Kasumi-1 (cell line): Measurements from ENCODE around the gene DDX49.
"Not testable (repeated sequence)": the region's sequence is repeated elsewhere in the genome, so short reads cannot be mapped to it uniquely, and the experiment has no call there.

Experiments used
- DNase-seq, 2 experiments: peaks; one replicate each; lab custom pipeline; 2025; lab: John Stamatoyannopoulos, UW

Gene DDX49

DNA sequence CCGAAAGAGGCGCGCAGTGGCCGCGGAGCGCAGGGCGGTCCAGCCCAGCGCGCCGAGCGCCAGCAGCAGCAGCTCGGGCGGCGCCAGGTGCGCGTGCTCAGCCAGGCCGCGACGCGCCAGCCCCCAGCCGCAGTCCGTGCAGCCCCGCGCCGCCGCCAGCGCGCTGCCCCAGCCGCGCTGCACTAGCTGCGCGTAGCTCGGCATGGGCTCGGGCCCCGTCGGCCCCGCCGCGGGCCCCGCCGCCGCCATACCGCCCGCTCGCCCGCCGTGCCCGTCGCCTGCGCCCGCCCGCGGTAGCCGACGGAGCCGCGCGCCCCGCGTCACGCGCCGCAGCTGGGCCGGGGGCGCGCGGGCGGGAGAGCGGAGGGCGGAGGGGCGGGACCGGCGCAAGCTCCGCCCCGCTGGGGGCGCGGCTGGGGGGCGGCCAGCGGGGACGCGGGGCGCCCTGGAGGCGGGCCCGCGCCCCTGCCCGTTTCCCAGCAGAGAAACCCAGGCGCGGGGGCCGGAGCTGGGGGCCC is 23.6 kb upstream of the DDX49 start, which contains the start of gene CERS1:
CERS1 (minus strand) TSS at position 335 of the 518 bp plus-strand sequence; CDS start at position 249, 86 bp downstream.
- peak; percentile 9 to 30 for DNase-seq

DNA sequence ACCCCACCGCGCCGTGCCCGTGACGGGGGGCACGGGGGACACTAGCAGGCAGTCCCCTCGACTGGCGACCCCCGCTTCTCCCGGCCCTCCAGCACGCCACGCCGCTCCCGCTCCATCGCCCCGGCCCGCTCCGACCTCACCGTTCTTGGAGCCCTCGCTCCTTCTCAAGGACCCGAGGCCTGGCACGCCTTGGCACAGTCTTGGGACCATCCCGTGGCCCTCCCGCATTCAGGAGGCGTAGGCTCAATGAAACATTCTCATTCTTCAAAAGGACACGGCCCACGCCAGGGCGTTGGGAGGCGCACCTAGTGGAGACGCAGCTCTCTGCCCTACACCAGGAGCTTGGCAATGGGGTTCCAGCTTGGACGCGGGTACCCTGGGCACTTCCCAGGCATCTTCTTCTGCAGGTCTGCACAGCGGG is 23.1 kb upstream of the DDX49 start:
- no peak for DNase-seq

DNA sequence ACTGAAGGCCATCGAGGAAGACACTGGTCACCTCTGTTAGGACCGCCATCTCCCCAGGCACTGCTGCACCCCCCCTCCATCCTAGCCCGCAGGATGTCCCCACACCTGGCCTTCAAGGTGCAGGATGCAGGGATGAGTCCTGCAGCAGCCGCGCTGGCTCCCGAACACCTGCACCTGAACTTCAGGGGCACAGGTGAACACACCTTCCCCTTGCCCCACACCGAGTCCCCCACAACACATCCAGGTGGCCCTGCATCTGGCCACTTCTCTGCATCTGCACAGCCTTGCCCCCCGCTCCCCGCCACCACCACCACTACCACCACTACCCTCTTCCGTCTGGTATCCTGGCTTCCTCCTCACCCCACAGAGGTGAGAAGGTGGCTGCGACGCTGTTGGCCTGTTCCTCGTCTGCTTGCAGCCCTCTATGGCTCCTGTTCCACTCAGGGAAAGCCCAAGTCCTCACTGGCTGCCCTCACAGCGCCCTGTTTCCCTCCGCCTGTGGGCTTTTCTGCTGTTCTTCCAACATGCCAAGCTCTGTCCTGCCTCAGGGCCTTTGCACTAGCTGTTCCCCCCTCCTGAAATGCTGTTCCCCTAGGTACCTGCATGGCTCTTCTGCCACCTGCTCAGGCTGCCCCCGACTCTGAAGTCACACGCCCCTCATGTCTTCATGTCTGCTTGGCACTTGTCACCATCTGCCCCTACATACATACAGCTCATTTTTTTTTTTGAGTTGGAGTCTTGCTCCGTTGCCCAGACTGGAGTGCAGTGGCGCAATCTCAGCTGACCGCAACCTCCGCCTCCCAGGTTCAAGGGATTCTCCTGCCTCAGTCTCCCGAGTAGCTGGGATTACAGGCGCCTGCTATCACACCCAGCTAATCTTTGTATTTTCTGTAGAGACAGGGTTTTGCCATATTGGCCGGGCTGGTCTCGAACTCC is 22.2 kb upstream of the DDX49 start:
- DNase-seq = no peak

DNA sequence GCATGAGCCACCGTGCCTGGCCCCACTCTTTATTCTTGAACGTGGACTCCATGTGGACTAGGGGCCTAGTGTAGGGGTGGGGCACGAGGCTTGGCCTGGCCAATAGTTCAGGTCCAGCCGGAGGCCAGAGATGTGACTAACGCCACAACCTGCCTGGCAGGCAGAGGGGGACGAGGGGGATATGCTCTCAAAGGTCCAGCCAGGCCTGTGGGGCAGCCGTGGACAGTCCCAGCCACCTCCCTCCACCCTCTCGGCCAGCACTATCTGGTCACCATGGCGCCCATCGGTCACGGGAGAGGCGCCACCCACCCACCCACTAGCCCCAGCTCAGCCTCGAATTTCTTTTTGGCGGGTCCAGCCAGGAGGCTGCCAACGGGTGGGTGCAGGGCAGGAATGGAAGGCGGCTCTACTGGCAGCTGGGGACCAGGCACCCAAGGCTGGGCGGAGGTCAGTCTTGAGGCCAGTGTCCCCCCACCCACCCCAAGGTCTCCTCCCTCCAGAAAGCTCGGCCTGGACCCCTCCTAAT is 21.4 kb upstream of the DDX49 start:
- no peak for DNase-seq

DNA sequence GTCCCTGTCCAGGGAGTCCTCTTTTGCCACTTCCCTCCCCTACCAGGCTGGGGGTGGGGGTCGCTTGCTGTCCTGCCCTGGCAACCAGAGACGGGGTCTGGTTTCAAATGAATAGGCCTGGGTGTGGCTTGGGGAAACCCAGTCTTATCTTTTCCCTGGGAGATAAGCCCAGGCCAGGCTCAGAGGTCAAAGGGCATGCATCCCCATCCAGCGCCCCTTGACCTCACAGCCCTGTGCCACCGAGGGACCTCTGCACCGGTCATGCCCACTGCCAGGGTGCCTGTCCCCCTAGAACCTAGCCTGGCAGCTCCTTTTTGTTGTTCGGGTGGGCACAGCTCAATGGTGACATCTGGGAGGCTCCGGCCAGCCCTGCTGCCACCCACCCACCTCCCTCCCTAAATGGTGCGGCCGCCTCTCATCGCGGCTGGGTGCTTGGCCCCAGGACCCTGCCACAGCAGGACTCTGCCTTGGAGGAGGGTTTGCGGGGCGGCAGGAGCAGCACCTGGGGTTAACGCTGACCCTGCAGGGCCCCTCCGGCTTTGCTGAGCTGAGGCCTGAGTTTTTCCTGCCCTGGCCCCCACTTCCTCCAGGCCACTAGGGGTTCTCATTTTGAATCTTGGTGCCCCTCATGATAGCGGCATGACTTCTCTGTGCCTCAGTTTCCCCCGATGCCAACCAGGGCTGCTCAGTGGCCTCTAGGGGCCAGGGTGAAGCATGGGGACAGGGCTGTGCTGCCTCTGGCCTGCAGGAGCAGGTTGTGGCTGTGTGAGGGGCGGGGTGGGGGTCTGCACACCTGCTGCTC is 20.7 kb upstream of the DDX49 start:
- no peak for DNase-seq

DNA sequence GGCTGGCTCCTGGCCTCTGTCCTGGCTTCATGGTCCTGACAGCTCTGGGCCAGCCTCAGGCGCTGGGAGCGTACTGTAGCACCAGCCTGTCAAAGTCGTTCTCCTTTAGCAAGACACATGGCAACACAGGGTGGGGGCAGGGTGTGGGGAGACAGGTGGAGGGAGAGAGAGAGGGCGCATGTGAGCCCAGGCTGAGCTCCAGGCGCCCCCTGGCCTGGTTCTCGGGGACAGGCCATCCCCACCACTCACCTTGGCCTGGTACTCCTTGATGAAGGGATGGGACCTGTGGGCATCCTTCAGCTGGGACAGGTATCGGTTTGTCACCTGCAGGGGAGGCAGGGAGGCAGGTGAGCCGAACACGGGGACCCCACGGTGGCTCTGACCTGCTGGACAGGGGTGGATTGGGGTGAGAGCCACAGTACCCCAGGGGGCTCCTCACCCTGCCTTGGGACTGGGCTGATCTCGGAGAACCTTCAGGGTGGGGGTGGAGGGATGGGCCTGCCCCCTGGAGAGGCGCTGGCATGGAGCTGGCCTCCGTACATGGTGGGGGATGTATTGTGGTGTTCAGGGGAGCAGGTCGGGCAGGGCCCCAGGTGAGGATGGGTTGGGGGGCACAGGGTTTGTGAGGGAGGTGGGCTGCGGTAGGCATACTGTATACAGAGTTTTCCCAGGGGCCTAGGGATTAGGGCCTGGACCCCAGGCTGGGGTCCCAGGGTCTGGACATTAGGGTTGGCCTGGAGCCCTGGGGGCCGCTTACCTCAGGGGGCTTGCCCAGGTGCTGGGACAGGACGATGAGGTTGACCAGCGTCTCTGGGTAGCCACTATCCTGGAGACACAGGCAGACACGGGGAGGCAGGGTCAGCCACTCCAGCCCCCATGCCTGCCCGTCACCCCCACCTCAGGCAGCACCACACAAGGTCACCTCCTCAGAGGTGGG is 19.6 kb upstream of the DDX49 start:
- no peak for DNase-seq

DNA sequence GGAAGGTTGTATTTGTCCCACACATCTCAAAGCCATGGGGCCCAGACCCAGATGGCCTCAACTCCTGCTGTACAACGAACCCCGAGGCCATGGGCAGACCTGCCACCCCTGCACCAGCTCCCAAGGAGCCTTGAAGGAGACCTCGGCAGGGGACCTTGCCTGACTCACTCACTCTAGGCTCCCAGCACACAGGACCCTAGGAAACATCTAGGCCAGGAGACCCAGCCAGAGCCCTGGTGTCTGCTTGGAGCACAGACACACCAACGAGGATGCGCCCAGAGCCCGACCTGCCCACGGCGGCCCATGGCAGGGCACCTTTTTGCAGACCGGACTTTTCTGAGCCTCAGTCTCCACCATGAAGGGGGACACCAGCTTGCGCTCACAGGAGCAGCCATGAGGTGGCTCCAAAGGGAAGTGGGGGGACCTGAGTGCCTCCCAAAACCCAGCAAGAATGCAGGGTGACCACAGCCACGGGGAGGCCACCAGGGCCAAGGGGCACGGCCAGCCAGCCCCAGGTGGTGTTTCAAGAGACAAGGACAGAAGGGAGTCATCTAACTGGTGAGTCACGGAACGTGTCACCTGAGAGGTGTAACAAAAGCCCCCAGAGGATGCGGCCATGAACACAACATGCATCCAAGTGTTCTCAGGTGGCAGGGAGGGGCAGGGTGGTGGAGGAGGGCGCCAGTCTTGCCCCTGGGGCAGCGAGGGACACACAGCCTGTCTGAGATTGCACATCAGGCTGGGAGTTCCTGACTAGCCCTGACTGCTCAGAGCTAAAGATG is 18.6 kb upstream of the DDX49 start:
- DNase-seq = no peak

DNA sequence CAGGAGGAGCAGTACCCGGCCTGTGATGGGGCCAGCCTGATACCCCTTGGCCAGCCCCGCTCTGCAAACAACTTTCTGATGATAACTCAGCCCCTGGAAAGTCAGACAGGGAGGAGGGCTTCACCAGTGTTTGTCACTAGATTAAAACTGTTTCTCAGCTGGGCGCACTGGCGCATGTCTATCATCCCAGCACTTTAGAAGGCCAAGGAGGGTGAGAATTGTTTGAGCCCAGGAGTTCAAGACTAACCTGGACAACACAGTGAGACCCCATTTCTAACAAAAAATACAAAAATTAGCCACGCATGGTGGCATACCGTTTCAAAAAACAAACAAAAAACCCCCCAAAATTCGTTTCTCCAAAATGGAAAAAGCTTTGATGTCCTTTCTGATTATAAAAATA is 18.0 kb upstream of the DDX49 start:
- no peak for DNase-seq

DNA sequence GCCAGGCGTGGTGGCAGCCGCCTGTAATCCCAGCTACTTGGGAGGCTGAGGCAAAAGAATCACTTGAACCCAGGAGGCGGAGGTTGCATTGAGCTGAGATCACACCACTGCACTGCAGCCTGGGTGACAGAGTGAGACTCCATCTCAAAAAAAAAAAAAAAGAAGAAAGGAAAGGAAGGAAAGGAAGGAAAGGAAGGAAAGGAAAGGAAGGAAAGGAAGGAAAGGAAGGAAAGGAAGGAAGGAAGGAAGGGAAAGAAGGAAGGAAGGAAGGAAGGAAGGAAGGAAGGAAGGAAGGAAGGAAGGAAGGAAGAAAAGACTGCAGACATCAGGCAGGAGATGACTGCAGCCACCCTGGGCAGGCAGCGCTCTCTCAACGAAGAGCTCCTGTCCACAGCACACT is 17.0 kb upstream of the DDX49 start:
- not testable (repeated sequence) for DNase-seq

DNA sequence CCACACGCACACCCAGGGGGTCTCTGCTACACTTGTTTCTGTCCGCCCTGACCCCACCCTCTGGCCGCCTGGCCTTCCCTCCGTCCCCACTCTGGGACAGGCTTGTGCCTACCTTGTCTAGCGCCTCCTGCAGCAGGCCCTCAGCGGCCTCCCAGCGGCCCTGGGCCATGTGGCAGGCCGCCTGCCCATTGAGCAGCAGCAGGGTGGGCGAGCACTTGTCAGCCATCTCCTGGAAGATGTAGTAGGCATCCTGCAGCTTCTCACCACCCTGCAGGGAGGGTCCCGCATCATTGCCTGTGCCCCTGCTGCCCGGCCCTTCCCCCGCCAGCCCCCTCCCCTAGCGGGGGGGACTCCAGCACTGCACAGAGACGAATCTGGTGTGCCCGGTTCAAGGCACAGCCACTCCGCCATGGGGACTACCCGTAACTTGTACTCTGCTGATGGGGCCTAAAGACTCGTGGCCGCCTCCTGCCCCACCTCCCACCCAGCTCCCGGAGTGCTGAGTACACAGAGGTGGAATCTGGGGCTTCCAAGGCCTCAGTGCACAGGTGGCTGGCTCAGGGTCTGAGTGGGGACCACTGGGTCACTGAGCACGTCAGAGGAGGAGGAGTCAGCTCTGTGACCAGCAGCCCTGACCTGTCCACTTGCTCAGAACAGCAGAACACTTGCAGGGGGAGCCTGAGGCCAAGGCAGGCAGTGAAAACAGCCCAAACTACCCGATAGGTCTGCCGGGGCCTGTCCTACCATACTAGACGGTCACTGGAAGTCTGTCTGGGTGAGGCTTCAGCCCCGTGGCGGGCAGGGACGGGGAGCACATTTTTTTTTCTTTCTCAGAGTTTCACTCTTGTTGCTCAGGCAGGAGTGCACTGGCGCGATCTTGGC is 16.1 kb upstream of the DDX49 start:
- DNase-seq = no peak

DNA sequence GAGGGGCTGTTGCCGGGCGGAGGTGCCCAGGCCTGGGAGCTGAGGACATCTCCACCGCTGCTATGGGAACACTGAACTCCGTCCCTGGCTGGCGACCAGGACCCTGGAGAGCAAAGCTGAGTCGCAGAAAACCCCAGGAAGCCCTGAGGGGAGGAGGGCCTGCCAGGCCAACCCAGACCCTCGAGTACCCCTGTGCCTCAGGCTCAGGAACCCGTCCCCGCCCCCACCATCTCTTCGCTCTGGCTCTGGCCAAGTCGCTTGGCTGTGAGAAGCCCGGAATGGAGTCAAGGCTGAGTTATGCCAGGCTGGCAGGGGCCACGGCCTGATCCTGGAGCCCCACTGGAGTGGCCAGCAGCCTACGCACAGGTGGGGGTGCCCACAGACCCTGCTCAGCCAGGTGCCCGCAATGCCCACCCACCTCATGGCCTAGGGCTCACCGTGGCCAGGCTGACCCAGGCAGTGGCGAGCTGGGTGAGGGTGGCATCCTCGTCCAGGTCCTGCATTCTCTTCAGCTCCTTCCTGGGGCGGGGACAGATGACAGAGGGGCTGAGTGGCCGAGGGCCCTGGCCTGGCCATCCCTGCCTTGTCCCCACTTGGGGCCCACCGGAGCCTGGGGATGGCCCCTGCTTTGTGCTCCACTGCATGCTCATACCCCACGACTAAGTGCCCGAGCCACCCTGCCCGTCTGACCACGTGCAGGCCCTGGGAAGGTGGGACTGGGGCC is 15.0 kb upstream of the DDX49 start:
- no peak for DNase-seq

DNA sequence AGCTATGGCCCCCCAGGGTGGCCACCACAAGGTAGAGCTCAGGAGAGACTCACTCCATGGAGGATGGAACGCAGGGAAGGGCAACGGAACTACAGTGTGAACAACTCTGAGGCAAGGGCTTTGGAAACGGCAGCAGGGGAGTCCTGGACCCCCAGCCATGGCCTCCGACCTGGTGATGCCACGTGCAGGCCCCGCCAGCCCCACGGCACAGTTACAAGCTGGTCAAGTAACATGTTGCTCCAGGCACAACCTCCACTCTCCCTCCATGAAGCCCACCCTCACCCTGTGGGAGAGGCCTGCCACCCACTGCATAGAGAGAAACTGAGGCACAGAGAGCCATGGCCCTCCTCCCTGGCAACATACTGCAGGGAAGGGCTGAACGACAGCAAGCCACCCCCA is 14.5 kb upstream of the DDX49 start:
- no peak for DNase-seq

DNA sequence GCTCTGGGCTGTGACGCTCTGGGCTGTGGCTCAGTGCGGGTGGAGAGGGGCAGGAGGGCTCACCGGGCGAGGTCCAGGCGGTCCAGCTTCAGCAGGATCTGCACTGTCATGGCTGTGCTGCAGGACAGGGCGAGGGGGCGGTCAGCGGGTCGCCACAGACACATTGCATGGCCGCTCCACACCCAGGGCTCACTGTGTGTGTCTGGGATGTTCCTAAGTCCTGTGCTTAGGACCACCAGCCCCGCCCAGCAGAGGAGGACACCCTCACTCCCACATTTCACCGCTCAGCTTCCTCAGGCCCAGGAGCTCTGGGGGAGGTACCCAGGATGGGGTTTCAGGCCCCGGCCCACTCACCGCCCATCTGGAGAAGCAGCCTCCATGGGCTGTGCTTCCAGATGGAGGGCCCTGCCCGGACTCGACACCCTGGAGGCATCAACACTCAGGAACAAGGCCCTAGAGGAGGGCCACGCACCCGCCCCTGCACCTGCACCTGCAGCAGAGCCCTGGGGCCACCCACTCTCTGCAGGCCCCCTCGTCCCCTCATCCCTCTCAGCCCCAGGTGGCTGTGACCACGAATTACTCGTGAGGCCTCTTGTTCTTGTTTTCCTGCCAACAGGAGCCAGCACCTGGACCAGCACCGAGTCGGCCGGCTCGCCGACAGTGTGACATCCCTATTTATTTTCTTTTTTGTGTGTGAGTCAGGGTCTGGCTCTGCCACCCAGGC is 13.8 kb upstream of the DDX49 start:
- DNase-seq = no peak

DNA sequence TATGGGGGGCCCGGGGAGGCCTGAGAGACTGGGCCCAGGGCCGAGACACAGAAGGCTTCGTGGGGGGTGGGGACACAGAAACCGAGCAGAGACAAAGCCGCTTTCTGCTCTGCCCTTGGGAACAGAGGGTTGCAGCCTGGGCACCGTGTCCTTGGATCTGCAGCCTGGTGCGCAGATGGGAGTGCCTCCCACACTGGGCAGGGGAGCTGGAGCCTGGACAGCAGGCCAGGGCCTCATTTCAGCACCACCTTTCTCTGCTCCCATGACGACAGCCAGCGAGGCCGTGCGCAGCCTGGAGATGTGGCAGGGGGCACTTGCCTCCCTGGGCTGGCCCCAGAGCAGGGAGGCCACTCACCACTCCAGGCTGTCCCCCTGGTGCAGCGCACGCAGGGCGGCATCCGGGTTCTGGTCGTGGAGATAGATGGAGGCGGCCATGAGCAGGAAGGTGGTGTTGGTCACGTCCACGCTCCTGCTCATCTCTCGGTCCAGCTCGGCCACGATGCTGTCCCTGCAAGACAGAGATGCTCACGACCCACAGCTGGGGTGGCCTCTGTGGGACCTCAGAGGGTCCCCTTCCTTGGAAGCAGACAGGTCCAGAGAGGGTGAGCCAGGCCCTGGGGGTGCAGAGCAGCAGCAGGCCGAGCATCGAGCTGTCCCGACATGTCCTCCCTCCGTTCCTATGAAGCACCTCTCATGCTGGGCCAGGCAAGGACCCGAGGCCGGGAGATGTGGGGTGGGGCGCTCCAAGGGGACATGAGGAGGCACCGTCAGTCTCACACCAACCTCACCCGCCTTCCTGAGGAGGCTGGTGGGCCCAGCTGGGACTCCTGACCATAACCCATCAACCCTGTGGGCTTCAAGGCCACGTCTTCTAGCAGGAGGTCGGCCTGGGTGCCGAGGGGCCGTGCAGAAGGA is 12.7 kb upstream of the DDX49 start:
- DNase-seq = no peak

DNA sequence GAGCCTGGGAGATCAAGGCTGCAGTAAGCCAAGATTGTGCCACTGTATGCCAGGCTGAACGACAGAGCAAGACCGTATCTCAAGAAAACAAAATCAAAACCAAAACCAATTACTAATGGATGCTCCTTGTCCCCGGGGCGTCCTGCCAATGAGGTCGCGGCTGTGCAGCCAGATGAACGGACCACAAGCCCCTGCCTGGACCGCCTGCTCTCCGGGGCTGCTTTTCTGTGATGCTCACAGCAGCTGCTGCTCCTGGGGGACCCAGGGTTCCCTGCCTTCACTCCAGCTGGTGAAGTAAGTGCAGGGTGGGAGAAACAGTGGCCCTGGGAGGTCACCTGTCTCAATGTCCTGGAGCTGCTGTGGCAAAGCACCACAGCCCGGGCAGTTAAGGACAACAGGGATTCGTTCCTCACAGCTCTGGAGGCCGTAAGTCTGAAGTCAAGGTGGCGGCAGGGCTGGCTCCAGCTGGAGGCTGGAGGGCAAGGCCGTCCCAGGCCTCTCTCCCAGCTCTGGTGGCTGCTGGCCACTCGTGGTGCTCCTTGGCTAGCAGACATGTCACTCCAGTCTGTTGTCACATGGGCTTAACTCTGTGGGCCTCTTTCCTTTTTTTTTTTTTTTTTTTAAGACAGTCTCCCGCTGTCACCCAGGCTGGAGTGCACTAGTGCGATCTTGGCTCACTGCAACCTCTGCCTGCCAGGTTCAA is 10.4 kb upstream of the DDX49 start:
- no peak for DNase-seq

DNA sequence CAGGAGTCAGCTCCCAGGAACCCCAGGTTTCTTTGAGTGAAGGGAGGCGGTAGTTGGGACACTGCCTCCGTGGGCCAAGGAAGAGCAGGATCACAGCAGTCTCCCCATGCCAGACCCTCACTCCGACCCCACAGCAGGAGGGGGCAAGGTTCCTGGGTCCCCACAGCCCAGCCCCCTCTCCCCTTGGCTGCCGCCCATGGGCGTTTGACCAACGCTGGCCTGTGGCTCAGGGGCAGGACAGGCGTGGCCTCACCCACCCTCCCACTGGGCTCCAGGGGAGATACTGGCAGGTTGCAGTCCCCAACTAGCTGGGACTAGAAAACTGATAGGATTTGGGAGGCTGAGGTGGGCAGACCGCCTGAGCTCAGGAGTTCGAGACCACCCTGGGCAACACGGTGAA is 9.5 kb upstream of the DDX49 start:
- no peak for DNase-seq
